ENCODE results near the gene PTH1R. TPM values are rescaled to one million over a fixed set of nuclear protein-coding genes. Genes with fewer than 3 reads are reported as not detected.
A peak's percentile ranks its signal among the peaks of the same experiment; 100 is the strongest.

PTH1R gene
- total and polyA plus RNA-seq, 4 donors = 11.2 to 29.7 (median 19.9) TPM

GRCh38 chr3:46933261-46933660 is 55.7 kb downstream of the PTH1R start:
- H3K36me3 ChIP-seq (ENCODE audit: control insufficient read depth in 4 of 4, insufficient read depth in 4 of 4, low read length in 4 of 4) = peaks cover 0 to 13% (median 10%) of the 10 kb centered on the region in 4 donors
- TF ChIP-seq CTCF (IDR thresholded peaks at IDR 0.05; ENCODE audit: control extremely low read depth, extremely low read depth) = no peak
- DNase-seq (no peak), ATAC-seq (ENCODE audit: insufficient read depth, low FRiP score) (no peak)
- H3K27ac ChIP-seq (ENCODE audit: low read depth in 1 of 2, low read length in 1 of 2) = peak overlapping the region; percentile 64 to 89
- H3K4me1 ChIP-seq (ENCODE audit: control insufficient read depth in 5 of 5, insufficient read depth in 5 of 5, low read length in 5 of 5) = peaks cover 34 to 62% (median 56%) of the 10 kb centered on the region in 5 donors
- H3K9me3 ChIP-seq (ENCODE audit: control insufficient read depth in 4 of 4, insufficient read depth in 3 of 4, low read length in 3 of 4) = no peaks in the 10 kb centered on the region
- WGBS, 2 donors = 62 to 75% methylated on average over 6 of the region's 6 CpGs
- no peak overlapping the region for H3K4me3 ChIP-seq
- no peak overlapping the region for H3K9ac ChIP-seq (ENCODE audit: insufficient read depth in 1 of 2, low read length in 2 of 2)
- H3K27me3 ChIP-seq (ENCODE audit: control insufficient read depth in 3 of 3, insufficient read depth in 3 of 3, low read length in 2 of 3) = no peaks in the 10 kb centered on the region

- Histone ChIP-seq H3K4me1 (ENCODE audit: control insufficient read depth in 5 of 5, insufficient read depth in 5 of 5, low read length in 5 of 5) (peaks cover 34 to 62% (median 56%) of the 10 kb centered on the region in 5 donors), H3K4me3 (no peak overlapping the region), H3K9me3 (ENCODE audit: control insufficient read depth in 4 of 4, insufficient read depth in 3 of 4, low read length in 3 of 4) (no peaks in the 10 kb centered on the region), H3K27ac (ENCODE audit: low read depth in 1 of 2, low read length in 1 of 2) (peak overlapping the region; percentile 90 to 97), H3K36me3 (ENCODE audit: control insufficient read depth in 4 of 4, insufficient read depth in 4 of 4, low read length in 4 of 4) (peaks cover 0 to 15% (median 9%) of the 10 kb centered on the region in 4 donors), H3K27me3 (ENCODE audit: control insufficient read depth in 3 of 3, insufficient read depth in 3 of 3, low read length in 2 of 3) (no peaks in the 10 kb centered on the region), H3K9ac (ENCODE audit: insufficient read depth in 1 of 2, low read length in 2 of 2) (no peak overlapping the region)
- DNase-seq (peak in 1 of 3 donors; percentile 40), ATAC-seq (ENCODE audit: insufficient read depth, low FRiP score) (no peak)
- TF ChIP-seq CTCF (IDR thresholded peaks at IDR 0.05; ENCODE audit: control extremely low read depth, extremely low read depth) = no peak
- WGBS, 2 donors = 61 to 75% methylated on average over 2 of the region's 2 CpGs
Measured at GRCh38 chr3:46934072-46934471, 56.6 kb downstream of the PTH1R start.

GRCh38 chr3:46934498-46935167 is 57.1 kb downstream of the PTH1R start:
- TF ChIP-seq CTCF (IDR thresholded peaks at IDR 0.05; ENCODE audit: control extremely low read depth, extremely low read depth) = no peak
- DNase-seq (peak; percentile 55 to 68 (median 67)), ATAC-seq (ENCODE audit: insufficient read depth, low FRiP score) (no peak)
- Histone ChIP-seq H3K4me3 (no peak overlapping the region), H3K9me3 (ENCODE audit: control insufficient read depth in 4 of 4, insufficient read depth in 3 of 4, low read length in 3 of 4) (no peaks in the 10 kb centered on the region), H3K36me3 (ENCODE audit: control insufficient read depth in 4 of 4, insufficient read depth in 4 of 4, low read length in 4 of 4) (peaks cover 0 to 16% (median 9%) of the 10 kb centered on the region in 4 donors), H3K27ac (ENCODE audit: low read depth in 1 of 2, low read length in 1 of 2) (peak overlapping the region; percentile 90 to 97), H3K27me3 (ENCODE audit: control insufficient read depth in 3 of 3, insufficient read depth in 3 of 3, low read length in 2 of 3) (no peaks in the 10 kb centered on the region), H3K9ac (ENCODE audit: insufficient read depth in 1 of 2, low read length in 2 of 2) (no peak overlapping the region), H3K4me1 (ENCODE audit: control insufficient read depth in 5 of 5, insufficient read depth in 5 of 5, low read length in 5 of 5) (peaks cover 34 to 64% (median 58%) of the 10 kb centered on the region in 5 donors)
- WGBS, 2 donors = 61 to 72% methylated on average over 8 of the region's 8 CpGs
